H1 (cell line): ENCODE results near the gene TAS2R40. TPM values are rescaled to one million over a fixed set of nuclear protein-coding genes. Genes with fewer than 3 reads are reported as not detected.

ENCODE experiments used
- CTCF ChIA-PET: fragments of 300-600 bp; sonication (Branson Sonifier 250); formaldehyde crosslinking; loops from one replicate; lab custom pipeline; 2021; ENCODE audit not compliant: partially characterized antibody; lab: Charles Lee
- POLR2A ChIA-PET: fragments of 300-600 bp; sonication (Branson Sonifier 250); formaldehyde crosslinking; loops from one replicate; lab custom pipeline; 2021; ENCODE audit warnings: inconsistent platforms; ENCODE audit not compliant: partially characterized antibody; lab: Charles Lee
- DNase-seq, 2 experiments: peaks; one replicate each; pipeline versions ENCODE4 v3.0.0 to v3.0.0-alpha.2; 2010 to 2022; ENCODE audit warnings: low spot score in 2 of 2, low read depth in 1 of 2, mixed read lengths in 1 of 2
- FAIRE-seq: peaks from 2 replicates; lab custom pipeline; 2011; peaks lifted over from hg19 to GRCh38; lab: Jason Lieb, UNC
- H2AFZ ChIP-seq: 2 replicates; pipeline ENCODE4 v1.8.1; 2012; ENCODE audit warnings: low read length, inconsistent platforms
- H2AK5ac ChIP-seq: 2 replicates; pipeline ENCODE4 v1.6.1; 2013; ENCODE audit warnings: low read depth, low read length
- H2BK120ac ChIP-seq: replicated peaks from 2 replicates; pipeline ENCODE3; 2013; ENCODE audit warnings: low read depth, low read length, inconsistent platforms
- H2BK12ac ChIP-seq: 2 replicates; pipeline ENCODE4 v1.6.1; 2013; ENCODE audit warnings: low read depth, low read length
- H2BK15ac ChIP-seq: 2 replicates; pipeline ENCODE4 v1.6.1; 2013; ENCODE audit warnings: low read length
- H2BK20ac ChIP-seq: 2 replicates; pipeline ENCODE4 v1.6.1; 2013; ENCODE audit warnings: low read length
- H2BK5ac ChIP-seq: 2 replicates; pipeline ENCODE4 v1.6.1; 2013; ENCODE audit warnings: low read depth, low read length
- H3K14ac ChIP-seq: 2 replicates; pipeline ENCODE4 v1.6.1; 2013; ENCODE audit warnings: inconsistent platforms; ENCODE audit not compliant: insufficient read length
- H3K18ac ChIP-seq: 2 replicates; pipeline ENCODE4 v1.6.1; 2013; ENCODE audit warnings: low read length; ENCODE audit errors: extremely low read depth
- H3K23ac ChIP-seq: 2 replicates; pipeline ENCODE4 v1.6.1; 2013; ENCODE audit warnings: inconsistent platforms; ENCODE audit not compliant: insufficient read length
- H3K23me2 ChIP-seq: 2 replicates; pipeline ENCODE4 v1.6.1; 2013; ENCODE audit warnings: low read depth, low read length
- H3K27ac ChIP-seq: 2 replicates; pipeline ENCODE4 v1.6.1; 2011; ENCODE audit warnings: low read depth, low read length, inconsistent platforms
- H3K27me3 ChIP-seq, 4 experiments: replicated peaks in 1 of 4; 1 replicate in 1 of 4; 2 replicates in 3 of 4; pipeline versions ENCODE4 v1.6.1 to v1.8.1; 2011 to 2013; ENCODE audit warnings: low read length in 3 of 4, mild to moderate bottlenecking in 3 of 4, inconsistent platforms in 2 of 4, mixed read lengths in 2 of 4, moderate library complexity in 1 of 4; ENCODE audit not compliant: control insufficient read depth in 3 of 4, insufficient read depth in 3 of 4; ENCODE audit errors: extremely low read depth in 1 of 4
- H3K36me3 ChIP-seq, 4 experiments: 2 replicates each; pipeline versions ENCODE4 v1.6.1 to v1.8.1; 2011 to 2013; ENCODE audit warnings: mild to moderate bottlenecking in 4 of 4, low read length in 3 of 4, moderate library complexity in 2 of 4, control low read depth in 1 of 4, inconsistent platforms in 1 of 4; ENCODE audit not compliant: insufficient read depth in 4 of 4, control insufficient read depth in 2 of 4
- H3K4ac ChIP-seq: replicated peaks from 2 replicates; pipeline ENCODE3; 2013; ENCODE audit warnings: low read length, low read depth, mixed read lengths, inconsistent platforms; ENCODE audit not compliant: insufficient read length
- H3K4me1 ChIP-seq, 4 experiments: replicated peaks in 1 of 4; 1 replicate in 1 of 4; 2 replicates in 3 of 4; pipeline versions ENCODE4 v1.6.1 to v1.8.1; 2011 to 2013; ENCODE audit warnings: low read length in 3 of 4, inconsistent platforms in 2 of 4, mixed read lengths in 1 of 4; ENCODE audit not compliant: insufficient read depth in 4 of 4, control insufficient read depth in 3 of 4
- H3K4me2 ChIP-seq, 2 experiments: 2 replicates each; pipeline versions ENCODE4 v1.6.1 to v1.8.1; 2011 to 2013; ENCODE audit warnings: low read depth in 2 of 2, low read length in 2 of 2, control low read depth in 1 of 2, inconsistent platforms in 1 of 2, mild to moderate bottlenecking in 1 of 2; ENCODE audit not compliant: insufficient read depth in 1 of 2
- H3K4me3 ChIP-seq, 4 experiments: fragments of 200-600, 300-600 bp in 1 of 4; sonication (generic), shearing (Covaris generic), sonication (Bioruptor Twin) in 1 of 4; 2 replicates each; pipeline versions ENCODE4 v1.5.1 to v1.8.1; 2011 to 2016; ENCODE audit warnings: low read length in 4 of 4, low read depth in 3 of 4, control low read depth in 2 of 4, inconsistent platforms in 2 of 4, mild to moderate bottlenecking in 2 of 4, mixed read lengths in 1 of 4, moderate library complexity in 1 of 4; ENCODE audit not compliant: insufficient read depth in 2 of 4; ENCODE audit errors: extremely low read depth in 1 of 4
- H3K56ac ChIP-seq: replicated peaks from 2 replicates; pipeline ENCODE3; 2013; ENCODE audit warnings: low read depth, mild to moderate bottlenecking, mixed read lengths, low read length, inconsistent platforms; ENCODE audit not compliant: insufficient read length
- H3K79me1 ChIP-seq: 2 replicates; pipeline ENCODE4 v1.6.1; 2013; ENCODE audit warnings: low read depth, low read length, control low read depth
- H3K79me2 ChIP-seq, 2 experiments: 2 replicates each; pipeline versions ENCODE4 v1.6.1 to v1.8.1; 2012 to 2013; ENCODE audit warnings: low read length in 2 of 2, mild to moderate bottlenecking in 2 of 2, inconsistent platforms in 1 of 2; ENCODE audit not compliant: insufficient read depth in 2 of 2, control insufficient read depth in 1 of 2
- H3K9ac ChIP-seq, 4 experiments: replicated peaks in 1 of 4; 1 replicate in 1 of 4; 2 replicates in 3 of 4; pipeline versions ENCODE4 v1.6.1 to v1.8.1; 2011 to 2013; ENCODE audit warnings: low read depth in 3 of 4, low read length in 3 of 4, control low read depth in 2 of 4, mild to moderate bottlenecking in 2 of 4, moderate library complexity in 2 of 4, inconsistent platforms in 1 of 4; ENCODE audit errors: extremely low read depth in 1 of 4
- H3K9me3 ChIP-seq, 2 experiments: 2 replicates each; pipeline versions ENCODE4 v1.6.1 to v1.8.1; 2012 to 2013; ENCODE audit warnings: mild to moderate bottlenecking in 2 of 2, moderate library complexity in 2 of 2, control low read depth in 1 of 2, inconsistent platforms in 1 of 2, low read depth in 1 of 2, low read length in 1 of 2, mixed read lengths in 1 of 2; ENCODE audit not compliant: insufficient read depth in 2 of 2
- H4K20me1 ChIP-seq, 2 experiments: replicated peaks in 1 of 2; 2 replicates each; pipeline versions ENCODE3 to v1.8.1; 2011 to 2013; ENCODE audit warnings: inconsistent platforms in 2 of 2, low read length in 2 of 2, mild to moderate bottlenecking in 1 of 2; ENCODE audit not compliant: insufficient read depth in 2 of 2, control insufficient read depth in 1 of 2
- H4K5ac ChIP-seq: 2 replicates; pipeline ENCODE4 v1.6.1; 2013; ENCODE audit warnings: low read length, low read depth, mixed read lengths, inconsistent platforms; ENCODE audit not compliant: insufficient read length
- H4K8ac ChIP-seq: 2 replicates; pipeline ENCODE4 v1.8.0; 2013; ENCODE audit warnings: mild to moderate bottlenecking, moderate library complexity, low read length, inconsistent platforms; ENCODE audit not compliant: insufficient read depth; ENCODE audit errors: extremely low read depth
- H4K91ac ChIP-seq: replicated peaks from 2 replicates; pipeline ENCODE3; 2013; ENCODE audit warnings: low read length, mixed read lengths, inconsistent platforms; ENCODE audit not compliant: insufficient read length
- ASH2L ChIP-seq: fragments of 200-600, 300-600 bp; sonication (generic); IDR thresholded peaks from one replicate; pipeline ENCODE4 v1.7.1; 2017; ENCODE audit warnings: low read length
- ATF2 ChIP-seq: IDR thresholded peaks from 2 replicates; pipeline ENCODE4 v1.6.1; 2012; ENCODE audit warnings: low read length, inconsistent platforms
- JUN ChIP-seq: IDR thresholded peaks from 2 replicates; pipeline ENCODE4 v1.6.1; 2011; ENCODE audit warnings: low read depth, mild to moderate bottlenecking, improper control_type of control experiment, low read length
- JUND ChIP-seq: IDR thresholded peaks from 2 replicates; pipeline ENCODE4 v1.6.1; 2011; ENCODE audit warnings: mild to moderate bottlenecking, improper control_type of control experiment, low read length
- NANOG ChIP-seq: IDR thresholded peaks from 2 replicates; pipeline ENCODE4 v1.6.1; 2011; ENCODE audit warnings: low read length, low read depth, mild to moderate bottlenecking, inconsistent platforms; ENCODE audit not compliant: insufficient read depth, poor library complexity, severe bottlenecking
- PHF8 ChIP-seq: fragments of 200-600 bp; sonication (generic); conservative IDR thresholded peaks from 2 replicates; pipeline ENCODE4 v1.7.1; 2012; ENCODE audit warnings: low read depth, mild to moderate bottlenecking, inconsistent platforms, low read length, moderate library complexity
- RNF2 ChIP-seq: fragments of 200-900, 300-1000 bp; sonication (generic); IDR thresholded peaks from 2 replicates; pipeline ENCODE4 v1.7.1; 2016; ENCODE audit warnings: borderline replicate concordance, low read depth, mild to moderate bottlenecking, antibody characterized with exemption, low read length; ENCODE audit not compliant: poor library complexity, severe bottlenecking; ENCODE audit errors: missing control alignments
- SP1 ChIP-seq: IDR thresholded peaks from 2 replicates; pipeline ENCODE4 v1.6.1; 2011; ENCODE audit warnings: low read depth, low read length
- SP4 ChIP-seq: IDR thresholded peaks from 2 replicates; pipeline ENCODE4 v1.6.1; 2012; ENCODE audit warnings: low read length, inconsistent platforms
- SRF ChIP-seq: IDR thresholded peaks from 2 replicates; pipeline ENCODE4 v1.6.1; 2011; ENCODE audit warnings: mild to moderate bottlenecking, low read depth, low read length, moderate library complexity
- TCF12 ChIP-seq: IDR thresholded peaks from 2 replicates; pipeline ENCODE4 v1.6.1; 2011; ENCODE audit warnings: low read depth, mild to moderate bottlenecking, low read length
- TEAD4 ChIP-seq: IDR thresholded peaks from 2 replicates; pipeline ENCODE4 v1.6.1; 2012; ENCODE audit warnings: low read depth, low read length, inconsistent platforms, mixed read lengths
- WGBS, 2 experiments: shearing (Covaris generic) in 1 of 2; methylation state at CpG; one replicate each; pipeline versions ENCODE4 v1.1.6 to v1.1.7; 2013 to 2015; ENCODE audit warnings: low lambda C conversion rate in 2 of 2, mixed read lengths in 2 of 2, inconsistent platforms in 1 of 2, low coverage in 1 of 2, missing lambda C conversion rate in 1 of 2; ENCODE audit not compliant: insufficient replicate concordance in 2 of 2, insufficient coverage in 1 of 2, insufficient read length in 1 of 2; ENCODE audit errors: extremely low coverage in 1 of 2, missing lambda C conversion rate in 1 of 2; 5-methylcytosine and 5-hydroxymethylcytosine counted together
- polyA plus RNA-seq, 7 experiments: library from polyadenylated mRNA; depleted of rRNA in 3 of 7; stranded (reverse) in 5 of 7; unstranded in 2 of 7; fragments of >200 nt in 5 of 7; fragments of 200-250 nt in 2 of 7; gene quantifications; 1 replicate in 5 of 7; 2 replicates in 1 of 7; 4 replicates in 1 of 7; pipeline versions ENCODE4 v1.2.1 to v1.2.3, GENCODE V29; 2011 to 2013; ENCODE audit warnings: missing spikeins in 2 of 7, mixed read lengths in 2 of 7
- total RNA-seq: library from RNA; stranded (reverse); fragmentation: NEBNext Ultra II Directional; extraction: Animal tissue kit (Norgen Biotek cat#: 25700); gene quantifications from 2 replicates; pipeline ENCODE4 v1.2.1, GENCODE V29; 2021
- TF ChIP-seq, protein P1 (sequence below): IDR thresholded peaks from 2 replicates; pipeline ENCODE4 v1.6.1; 2011; ENCODE audit warnings: low read depth, mild to moderate bottlenecking, low read length; ENCODE audit not compliant: insufficient read depth

Gene TAS2R40
- total and polyA plus RNA-seq, 2 of the 8 experiments (the other 6 are each of a cell fraction or from before 2014, with no cell fraction given): not detected

GRCh38 chr7:143193880-143194279 lies 28.0 kb upstream of the TAS2R40 start:
- Histone ChIP-seq H4K91ac (no peak overlapping the region), H4K20me1 (no peaks in the 10 kb centered on the region), H2BK120ac (no peak overlapping the region), H3K23me2 (no peaks in the 10 kb centered on the region), H3K4me3 (no peak overlapping the region), H3K27me3 (no peaks in the 10 kb centered on the region), H2BK12ac (no peak overlapping the region), H3K36me3 (no peaks in the 10 kb centered on the region), H3K9ac (no peak overlapping the region), H2BK20ac (no peak overlapping the region), H2BK15ac (no peak overlapping the region), H4K5ac (no peak overlapping the region), H3K79me1 (no peaks in the 10 kb centered on the region), H3K14ac (no peak overlapping the region), H3K27ac (no peak overlapping the region), H3K4me1 (peaks cover 0 to 4% (median 0%) of the 10 kb centered on the region in 4 experiments; a peak in 2 of 7 replicates), H3K56ac (no peak overlapping the region), H3K23ac (no peak overlapping the region), H4K8ac (no peak overlapping the region), H3K79me2 (no peaks in the 10 kb centered on the region), H3K9me3 (no peaks in the 10 kb centered on the region), H3K4ac (no peak overlapping the region), H2AFZ (no peak overlapping the region), H2AK5ac (no peak overlapping the region), H3K4me2 (no peak overlapping the region), H3K18ac (no peak overlapping the region), H2BK5ac (no peak overlapping the region)
- ChIA-PET POLR2A (no interaction called here), CTCF (interaction anchor here (1.0 kb wide), 1 partner anchor 21 kb away, joined by 3 read pairs; no protein-coding TSS in a partner anchor)
- FAIRE-seq (no peak), DNase-seq (no peak)
- TF ChIP-seq SP1: no peak
- no peak for TF ChIP-seq PHF8
- TF ChIP-seq ASH2L: no peak
- TF ChIP-seq JUND: no peak
- no peak for TF ChIP-seq ATF2
- no peak for TF ChIP-seq TCF12
- no peak for TF ChIP-seq JUN
- TF ChIP-seq, protein P1, sequence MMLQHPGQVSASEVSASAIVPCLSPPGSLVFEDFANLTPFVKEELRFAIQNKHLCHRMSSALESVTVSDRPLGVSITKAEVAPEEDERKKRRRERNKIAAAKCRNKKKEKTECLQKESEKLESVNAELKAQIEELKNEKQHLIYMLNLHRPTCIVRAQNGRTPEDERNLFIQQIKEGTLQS: no peak
- TF ChIP-seq SRF: no peak
- TF ChIP-seq SP4: no peak
- no peak for TF ChIP-seq TEAD4
- no peak for TF ChIP-seq NANOG
- TF ChIP-seq RNF2: no peak
- 89% methylated on average over 2 of the region's 2 CpGs; no CpG with 5 or more reads in 1 of the 2 experiments for WGBS, 2 experiments
